Middle frontal gyrus (tissue), 1 donor: ENCODE results near the gene ZNF511.
"Not testable (repeated sequence)": the region's sequence is repeated elsewhere in the genome, so short reads cannot be mapped to it uniquely, and the experiment has no call there.

Experiments
- DNase-seq: peaks from one replicate; pipeline ENCODE4 v3.0.0-alpha.2; 2015; ENCODE audit warnings: low spot score; ENCODE audit errors: extremely low spot score

Gene ZNF511, protein sequence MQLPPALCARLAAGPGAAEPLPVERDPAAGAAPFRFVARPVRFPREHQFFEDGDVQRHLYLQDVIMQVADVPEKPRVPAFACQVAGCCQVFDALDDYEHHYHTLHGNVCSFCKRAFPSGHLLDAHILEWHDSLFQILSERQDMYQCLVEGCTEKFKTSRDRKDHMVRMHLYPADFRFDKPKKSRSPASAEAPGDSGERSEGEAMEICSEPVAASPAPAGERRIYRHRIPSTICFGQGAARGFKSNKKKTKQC

GRCh38 chr10:133308421-133309099 lies at the start of gene ZNF511, which contains the start of gene TUBGCP2:
Gene ZNF511 (plus strand): TSS chr10:133308914. CDS start chr10:133308944, 30 bp downstream.
Gene TUBGCP2 (minus strand): TSS chr10:133308872. CDS start chr10:133302941, 5,931 bp downstream.
- DNase-seq = peak; percentile 79

DNA sequence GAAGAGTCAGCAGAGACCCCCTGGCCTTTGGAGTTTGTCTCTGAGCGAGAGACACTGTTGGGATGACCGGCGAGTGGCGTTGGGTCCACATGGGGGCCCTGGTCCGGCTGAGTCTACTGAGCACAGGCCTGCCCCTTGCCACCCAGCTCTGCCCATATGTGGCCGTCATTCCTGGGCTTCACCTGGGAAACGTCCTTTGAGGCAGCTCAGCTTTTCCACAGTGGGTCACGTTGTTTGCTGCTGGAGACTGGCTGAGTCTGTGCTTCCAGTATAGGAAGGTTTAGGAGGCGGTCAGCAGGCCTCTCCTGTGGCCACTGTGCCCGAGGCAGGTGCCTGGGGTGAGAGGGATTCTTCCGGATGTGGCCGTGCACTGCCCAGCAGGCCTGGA lies 49.1 kb upstream of the ZNF511 start:
- no peak for DNase-seq

DNA sequence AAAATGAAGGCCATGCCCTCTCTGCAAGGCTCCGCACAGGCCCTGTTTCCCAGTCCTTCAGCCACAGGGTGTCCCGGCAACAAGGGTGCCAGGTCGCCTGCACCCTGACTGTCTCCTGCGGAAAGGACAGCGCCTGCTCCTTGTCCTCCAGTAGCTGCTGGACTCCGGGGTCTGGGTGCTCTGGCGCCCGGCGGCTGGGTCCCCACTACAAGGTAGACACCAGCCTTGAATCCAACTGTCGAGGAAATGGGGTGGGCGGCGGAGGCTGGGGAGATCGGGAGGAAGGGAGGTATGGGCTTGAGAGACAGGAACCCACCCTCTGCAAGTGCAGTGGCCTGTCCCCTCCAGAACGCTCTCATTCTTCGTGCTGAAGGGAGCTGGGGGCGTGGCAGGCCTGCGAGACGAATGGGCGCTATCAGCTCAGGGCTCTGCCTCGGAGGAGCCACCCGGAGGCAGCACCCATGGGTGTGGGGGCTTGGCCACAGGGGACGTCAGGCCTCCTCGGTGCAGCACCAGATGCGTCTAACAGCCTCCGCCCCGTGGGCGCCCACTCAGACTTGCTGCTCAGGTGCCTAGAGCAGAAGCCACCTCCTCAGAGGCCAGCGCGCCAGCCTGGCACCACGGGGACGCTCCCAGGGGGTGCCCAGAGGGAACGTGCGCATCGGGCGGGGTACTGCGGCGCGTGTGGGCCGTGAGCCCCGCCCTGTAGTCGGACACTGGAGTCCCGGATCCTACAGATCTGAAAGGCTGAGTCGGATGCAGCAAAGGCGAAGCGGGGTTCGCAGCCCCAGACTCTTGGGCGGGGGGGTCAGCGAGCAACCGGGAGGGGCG lies 47.6 kb upstream of the ZNF511 start:
- DNase-seq = no peak

GRCh38 chr10:133261726-133262325 lies 46.9 kb upstream of the ZNF511 start:
- no peak for DNase-seq

DNA sequence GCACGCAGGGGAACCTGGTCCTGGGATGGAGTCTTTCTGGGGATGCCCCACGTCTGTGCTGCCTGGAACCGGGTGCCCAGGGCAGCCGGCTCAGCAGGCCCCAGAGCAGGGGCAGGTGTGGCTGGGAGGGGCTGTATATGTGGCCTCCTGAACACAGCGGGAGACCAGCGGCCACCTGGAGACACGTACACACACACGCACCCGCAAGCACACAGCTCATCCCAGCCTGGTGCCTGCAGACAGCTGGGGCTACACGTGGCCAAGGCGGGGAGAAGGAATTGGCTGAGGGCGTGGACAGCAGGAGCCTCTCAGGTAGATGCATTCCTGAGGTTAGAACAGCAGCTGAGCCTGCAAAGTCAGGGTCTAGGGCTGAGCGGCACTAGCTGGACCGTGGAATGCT lies 46.0 kb upstream of the ZNF511 start:
- DNase-seq = no peak

GRCh38 chr10:133263674-133264073 lies 45.0 kb upstream of the ZNF511 start:
- DNase-seq = no peak

GRCh38 chr10:133264461-133264860 lies 44.3 kb upstream of the ZNF511 start:
- DNase-seq = no peak

DNA sequence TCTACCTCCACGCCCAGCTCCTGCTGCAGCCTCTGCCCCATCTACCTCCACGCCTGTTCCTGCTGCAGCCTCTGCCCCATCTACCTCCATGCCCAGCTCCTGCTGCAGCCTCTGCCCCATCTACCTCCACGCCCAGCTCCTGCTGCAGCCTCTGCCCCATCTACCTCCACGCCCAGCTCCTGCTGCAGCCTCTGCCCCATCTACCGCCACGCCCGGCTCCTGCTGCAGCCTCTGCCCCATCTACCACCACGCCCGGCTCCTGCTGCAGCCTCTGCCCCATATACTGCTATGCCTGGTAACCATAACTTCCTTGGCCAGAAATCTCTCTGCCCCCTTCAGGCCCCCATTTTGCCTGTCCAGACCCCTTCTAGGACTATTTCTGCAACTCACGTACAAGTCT lies 43.7 kb upstream of the ZNF511 start:
- not testable (repeated sequence) for DNase-seq

DNA sequence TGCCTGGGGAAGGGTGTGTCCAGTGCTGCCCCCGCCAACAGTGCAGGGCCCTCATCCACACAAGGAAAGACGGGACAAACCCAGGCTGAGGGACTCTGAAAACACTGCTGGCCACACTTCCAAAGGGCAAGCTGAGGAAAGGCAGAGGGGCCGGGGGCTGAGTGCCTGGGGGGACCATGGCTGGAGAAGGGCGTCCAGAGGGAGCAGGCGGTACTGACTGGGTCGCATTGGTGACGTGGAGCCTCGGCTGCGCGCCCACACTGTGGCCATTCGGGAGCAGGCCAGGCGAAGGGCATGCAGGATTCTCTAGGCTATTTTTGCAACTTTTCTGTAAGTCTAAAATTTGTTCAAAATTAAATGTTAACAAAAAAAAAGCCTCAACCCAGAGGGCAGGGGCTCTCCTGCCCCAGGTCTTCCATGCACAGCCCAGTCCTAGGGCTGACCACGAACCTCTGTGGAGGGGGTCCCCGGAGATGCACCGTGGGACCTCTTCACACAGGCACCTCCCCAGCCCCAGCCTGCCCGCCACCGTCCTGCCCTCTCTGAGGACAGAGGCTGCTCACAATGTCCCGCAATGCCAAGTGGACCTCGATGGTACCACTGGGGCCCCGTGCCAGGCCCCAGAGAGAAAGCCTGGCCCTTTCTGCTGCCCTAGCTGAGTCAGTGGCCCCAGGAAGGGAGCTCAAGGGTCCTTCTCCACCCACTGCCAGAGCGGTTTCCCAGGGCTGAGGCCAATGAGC lies 42.5 kb upstream of the ZNF511 start:
- no peak for DNase-seq

GRCh38 chr10:133267293-133267692 lies 41.4 kb upstream of the ZNF511 start:
- DNase-seq = no peak

- DNase-seq = no peak
Measured at GRCh38 chr10:133267829-133268228, 40.9 kb upstream of the ZNF511 start.

DNA sequence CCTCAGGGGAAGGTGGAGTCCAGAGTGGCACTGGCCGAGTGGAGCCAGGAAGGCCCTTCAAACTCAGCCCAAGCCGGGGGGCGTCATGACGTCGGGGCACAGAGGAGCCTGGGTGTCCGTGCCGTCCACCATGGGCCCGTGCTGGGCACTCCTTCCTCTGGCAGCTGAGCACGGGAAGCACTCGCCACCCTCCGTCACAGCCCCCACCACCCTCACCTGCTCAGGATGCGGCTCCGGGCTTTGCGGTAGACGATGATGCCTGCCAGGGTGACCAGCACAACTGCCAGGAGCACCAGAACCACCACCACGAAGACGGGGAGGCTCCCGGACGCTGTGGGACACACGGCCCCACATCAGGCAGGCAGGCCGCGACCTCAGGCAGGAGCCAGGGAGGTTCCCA lies 40.2 kb upstream of the ZNF511 start:
- DNase-seq = no peak

DNA sequence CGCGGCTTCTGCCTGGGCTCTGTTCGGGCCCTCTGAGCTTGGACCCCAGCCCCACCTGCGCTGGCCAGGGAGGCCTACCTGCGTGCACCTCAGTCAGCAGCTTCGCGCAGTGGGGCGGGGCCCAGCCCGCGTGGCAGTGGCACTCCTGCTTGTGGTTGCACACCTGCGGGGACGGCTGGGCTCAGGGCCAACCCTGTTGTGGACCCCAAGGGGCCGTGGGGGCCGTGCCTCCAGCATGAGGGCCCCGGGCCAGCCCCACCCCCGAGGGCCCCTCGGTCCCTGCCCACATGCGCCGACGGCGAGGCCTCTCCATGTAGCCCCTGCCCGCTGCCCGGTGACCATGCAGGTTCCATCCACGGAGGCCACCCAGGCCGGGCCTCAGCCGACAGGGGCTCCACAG lies 39.3 kb upstream of the ZNF511 start:
- no peak for DNase-seq

GRCh38 chr10:133270204-133270603 lies 38.5 kb upstream of the ZNF511 start:
- no peak for DNase-seq

DNA sequence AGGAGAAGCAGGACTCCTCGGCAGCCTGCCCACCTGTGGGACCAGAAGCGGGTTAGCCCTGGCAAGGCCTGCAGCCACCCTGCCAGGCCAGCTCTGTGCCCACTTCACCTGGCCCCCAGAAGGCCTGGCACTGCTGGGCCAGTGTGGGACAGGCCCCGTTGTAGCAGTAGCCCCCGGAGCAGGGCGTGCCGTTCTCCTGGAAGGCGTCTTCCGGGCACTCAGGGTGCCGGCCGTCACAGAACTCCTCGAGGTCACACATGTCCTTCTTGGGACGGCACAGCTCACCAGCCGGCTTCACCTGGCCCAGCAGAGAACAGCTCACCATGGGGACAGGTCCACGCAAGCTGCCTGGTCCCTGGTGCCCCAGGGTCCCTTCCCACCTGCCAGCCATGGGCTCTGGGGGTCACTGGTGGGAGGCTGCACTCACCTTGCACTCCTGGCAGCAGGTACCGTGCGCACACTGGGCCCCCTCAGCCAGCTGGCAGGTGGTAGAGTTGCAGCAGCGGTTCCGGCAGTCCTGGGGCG lies 37.9 kb upstream of the ZNF511 start:
- DNase-seq = no peak

GRCh38 chr10:133271521-133272300 lies 37.0 kb upstream of the ZNF511 start:
- DNase-seq = no peak

DNA sequence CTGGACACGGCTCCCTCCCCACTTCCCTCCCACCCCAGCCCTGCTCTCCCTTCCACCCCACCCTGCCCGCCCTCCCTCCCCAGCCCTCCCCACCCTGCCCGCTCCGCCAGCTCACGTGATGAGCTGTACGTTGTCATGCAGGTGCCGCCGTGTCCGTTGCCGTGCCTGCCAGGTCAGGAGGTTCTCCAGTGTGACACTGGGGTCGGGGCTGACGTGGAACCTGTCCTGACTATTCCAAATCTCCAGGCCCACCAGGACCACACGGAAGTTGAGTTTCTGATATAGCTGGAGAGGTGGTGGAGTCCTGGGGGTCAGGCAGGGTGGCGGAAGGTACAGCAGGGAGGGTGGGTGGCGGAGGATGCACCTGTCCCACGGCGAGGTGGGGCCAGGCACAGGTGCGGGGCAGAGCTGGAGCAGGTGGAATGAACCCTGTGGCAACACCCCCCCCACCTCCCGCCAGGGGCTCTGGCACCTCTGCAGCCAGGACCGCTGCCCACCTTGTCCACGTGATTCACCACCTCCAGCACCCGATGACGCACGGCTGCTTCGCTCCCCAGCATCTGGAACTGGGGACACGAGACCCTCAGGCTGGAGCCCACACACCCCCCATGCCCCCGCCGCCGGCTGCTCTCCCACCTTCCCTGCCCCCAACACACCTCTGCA lies 36.3 kb upstream of the ZNF511 start:
- DNase-seq = no peak

GRCh38 chr10:133272964-133273420 lies 35.7 kb upstream of the ZNF511 start:
- no peak for DNase-seq

- DNase-seq = no peak
Measured at GRCh38 chr10:133273534-133274143, 35.1 kb upstream of the ZNF511 start.
